NCI-H2227 (cell line): ENCODE results near the gene RIPK4.

ENCODE experiments used
- DNase-seq: peaks from one replicate; lab custom pipeline; 2025; ENCODE audit not compliant: unreplicated experiment; lab: John Stamatoyannopoulos, UW

RIPK4 gene

DNA sequence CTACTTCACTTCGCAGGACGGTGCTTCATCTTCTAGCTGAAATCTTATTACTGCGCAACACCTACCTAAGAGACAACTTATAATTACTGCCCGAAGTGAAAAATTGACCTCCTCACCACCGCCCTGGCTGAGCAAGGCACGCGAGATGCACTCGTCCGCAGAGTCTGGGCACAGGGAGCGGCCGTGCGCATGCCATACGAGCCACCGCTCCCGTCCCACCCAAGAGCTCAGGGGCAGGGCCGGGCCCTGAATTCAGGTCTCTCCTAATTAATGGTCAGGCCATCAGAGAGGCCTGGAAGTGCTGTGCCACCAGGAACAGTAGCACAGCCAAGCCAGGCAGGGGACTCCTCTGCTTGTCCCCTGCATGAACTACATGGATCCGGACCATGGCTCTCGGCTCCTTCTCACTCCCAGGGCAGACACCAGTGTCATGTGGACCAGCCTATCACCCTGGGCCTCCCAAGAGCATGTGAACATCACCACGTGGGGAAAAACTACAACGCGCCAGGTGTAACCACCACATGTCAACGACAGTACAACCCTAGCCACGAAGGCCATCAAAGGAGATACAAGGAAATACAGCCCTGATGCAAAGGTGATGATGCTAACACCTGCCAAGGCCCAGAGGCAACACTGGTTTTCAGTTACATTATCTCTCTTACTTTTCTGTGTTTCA lies 11.5 kb downstream of the RIPK4 start:
- no peak for DNase-seq

DNA sequence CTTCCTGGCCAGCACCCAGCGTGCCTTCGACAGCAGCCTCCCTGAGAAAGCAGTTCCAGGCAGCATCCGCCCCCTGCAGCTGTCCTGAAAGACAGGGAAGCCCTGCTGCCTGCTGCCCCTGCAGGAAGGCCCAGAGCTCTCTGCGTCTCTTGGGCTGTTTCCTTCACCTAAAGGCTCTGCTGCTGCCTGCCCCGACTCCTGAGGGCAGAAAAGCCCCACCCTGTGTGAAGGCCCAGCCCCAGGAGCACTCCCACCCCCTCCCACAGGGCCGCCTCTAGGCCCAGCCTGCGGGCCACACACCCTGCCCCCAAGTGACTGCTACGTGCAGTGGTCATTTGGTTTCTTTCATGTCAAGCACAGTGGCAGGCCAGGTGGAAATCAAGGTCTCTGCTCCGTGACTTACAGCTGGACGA lies 12.4 kb downstream of the RIPK4 start:
- DNase-seq, result no peak

DNA sequence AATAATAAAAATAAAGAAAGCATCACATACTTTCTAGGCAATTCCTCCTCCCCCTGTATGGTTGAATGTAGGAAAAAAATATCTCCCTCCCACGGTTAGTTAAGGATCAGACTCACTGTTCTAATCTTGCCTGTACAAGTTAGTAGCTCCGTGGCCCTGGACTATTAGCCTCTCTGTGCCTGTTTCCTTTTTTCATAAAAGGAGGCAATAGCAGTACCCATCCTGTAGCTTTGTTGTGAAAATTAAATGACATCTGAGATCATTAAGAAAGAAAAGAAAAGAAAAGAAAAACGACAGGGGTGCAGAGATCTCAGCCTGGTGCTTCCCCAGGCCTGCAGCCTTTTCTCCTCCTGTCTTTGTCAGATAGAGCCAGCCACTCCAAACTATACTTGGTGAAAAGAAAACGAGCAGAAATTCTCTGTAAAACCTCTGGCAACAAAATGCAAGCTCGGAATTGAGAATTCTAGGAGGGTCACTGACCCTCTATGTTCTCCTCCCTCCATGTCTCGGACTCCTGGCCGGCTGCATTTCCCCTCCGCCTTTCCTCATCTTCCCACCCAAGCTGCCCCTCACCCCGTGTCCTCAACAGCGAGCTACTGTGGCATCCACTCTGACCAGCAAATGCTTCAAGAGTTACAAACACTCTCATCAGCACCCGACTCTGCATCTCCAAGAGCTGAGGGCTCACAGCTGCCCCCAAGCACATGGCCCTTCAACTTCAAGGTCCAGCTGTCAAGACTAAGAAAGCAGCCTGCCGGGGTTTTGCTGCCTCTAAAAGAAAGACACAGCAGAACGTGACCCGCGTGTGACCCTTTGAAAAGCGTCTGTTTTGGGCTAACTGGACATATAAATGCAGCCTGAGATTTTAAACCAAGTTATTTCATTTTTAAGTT lies 13.6 kb downstream of the RIPK4 start:
- no peak for DNase-seq

DNA sequence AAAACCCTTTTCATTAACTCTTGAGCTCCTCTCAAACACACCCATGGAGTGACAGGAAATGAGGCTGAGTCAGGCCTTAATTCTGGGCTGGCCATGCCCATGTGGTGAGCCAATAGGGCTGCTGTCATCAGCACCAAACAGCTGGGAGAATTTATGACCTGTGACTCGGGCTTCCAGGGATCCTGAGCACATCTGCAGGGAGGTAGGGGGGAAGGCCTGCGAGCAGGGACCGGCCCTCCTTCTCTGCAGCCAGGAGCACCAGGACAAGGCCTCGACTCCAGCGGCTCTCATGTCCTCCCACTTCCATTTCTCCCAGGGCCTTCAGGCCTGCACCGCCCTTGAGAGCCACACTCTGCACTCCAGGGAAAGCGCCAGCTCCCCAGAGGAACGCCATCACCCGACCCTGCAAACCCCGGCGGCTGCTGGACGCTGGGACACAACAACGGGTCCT lies 14.6 kb downstream of the RIPK4 start:
- DNase-seq, result no peak

DNA sequence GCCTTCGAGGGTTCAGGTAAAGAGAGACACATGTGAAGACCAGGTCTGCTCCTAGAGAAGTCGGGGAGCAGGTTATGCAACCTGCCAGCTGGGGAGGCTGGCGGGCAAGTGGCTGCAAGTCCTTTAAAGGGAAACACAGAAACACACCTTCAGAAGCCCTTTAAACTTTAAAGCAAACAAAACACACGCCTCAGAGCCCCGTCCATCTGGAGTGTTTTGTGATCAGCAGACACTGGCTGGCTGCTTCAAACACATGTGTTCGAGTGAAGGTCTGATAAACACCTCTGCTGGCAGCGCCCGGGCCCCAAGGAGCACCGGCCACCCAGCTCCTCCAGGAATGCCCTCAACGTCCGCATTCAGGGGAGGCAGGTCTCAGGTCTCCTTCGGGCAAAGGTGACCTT lies 15.2 kb downstream of the RIPK4 start:
- no peak for DNase-seq

DNA sequence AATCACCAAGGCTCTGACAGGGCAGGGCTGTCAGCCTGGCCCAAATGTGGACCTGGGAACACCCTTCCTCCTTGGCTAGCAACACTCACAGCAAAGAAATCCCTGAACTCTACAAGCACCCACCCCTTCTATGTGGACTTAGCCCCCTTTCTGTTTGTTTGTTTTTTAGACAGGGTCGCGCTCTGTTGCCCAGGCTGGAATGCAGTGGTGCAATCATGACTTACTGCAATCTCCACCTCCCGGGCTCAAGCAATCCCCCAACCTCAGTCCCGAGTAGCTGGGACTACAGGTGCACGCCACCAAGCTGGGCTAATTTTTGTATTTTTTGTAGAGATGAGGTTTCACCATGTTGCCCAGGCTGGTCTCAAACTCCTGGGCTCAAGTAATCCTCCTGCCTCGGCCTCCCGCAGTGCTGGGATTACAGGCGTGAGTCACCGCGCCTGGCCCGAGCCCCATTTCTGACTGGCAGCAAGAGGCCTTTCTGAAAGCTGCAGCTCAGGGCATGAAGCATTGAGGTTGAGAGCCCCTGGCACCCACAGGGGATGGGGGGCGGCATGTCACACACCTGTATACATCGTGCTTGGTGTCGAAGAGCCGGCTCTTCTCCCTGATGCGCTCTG lies 16.2 kb downstream of the RIPK4 start:
- DNase-seq, result no peak

DNA sequence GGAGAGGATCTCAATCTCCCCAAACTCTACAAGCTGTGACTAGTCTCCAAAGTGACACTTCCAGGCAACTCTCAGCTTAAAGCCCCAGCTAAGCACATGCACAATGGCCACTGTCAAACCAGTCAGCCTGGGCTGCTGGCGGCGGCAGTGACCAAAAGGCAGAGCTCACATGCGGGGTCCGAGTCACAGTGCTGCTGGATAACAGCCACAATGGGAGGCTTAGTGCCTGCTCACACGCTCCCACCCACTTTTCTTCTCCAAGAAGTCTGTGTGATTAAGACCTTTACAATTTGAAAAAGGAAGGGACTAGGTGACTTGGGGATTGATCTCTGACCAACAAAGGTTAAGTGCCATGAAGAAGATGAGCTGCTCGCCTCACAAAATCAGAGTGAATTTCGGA lies 16.8 kb downstream of the RIPK4 start:
- no peak for DNase-seq

DNA sequence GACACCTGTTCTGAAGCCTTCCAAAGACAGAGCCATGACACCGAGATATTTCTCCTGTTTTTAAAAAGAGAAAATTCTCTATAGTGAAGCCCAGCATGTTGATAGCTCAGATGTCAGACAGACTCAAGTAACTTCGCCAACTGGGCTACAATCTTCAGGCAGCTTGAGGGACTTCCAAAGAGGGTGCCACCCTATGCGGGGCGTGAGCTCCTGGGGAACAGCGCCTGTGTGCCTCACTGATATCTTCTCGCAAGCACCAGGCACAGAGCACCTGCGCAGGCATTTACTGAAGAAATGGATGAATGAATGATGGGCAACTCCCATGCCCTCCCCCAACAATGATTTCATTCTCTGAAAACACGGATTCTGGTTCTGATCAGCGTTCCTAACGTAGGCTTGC lies 17.6 kb downstream of the RIPK4 start:
- no peak for DNase-seq

DNA sequence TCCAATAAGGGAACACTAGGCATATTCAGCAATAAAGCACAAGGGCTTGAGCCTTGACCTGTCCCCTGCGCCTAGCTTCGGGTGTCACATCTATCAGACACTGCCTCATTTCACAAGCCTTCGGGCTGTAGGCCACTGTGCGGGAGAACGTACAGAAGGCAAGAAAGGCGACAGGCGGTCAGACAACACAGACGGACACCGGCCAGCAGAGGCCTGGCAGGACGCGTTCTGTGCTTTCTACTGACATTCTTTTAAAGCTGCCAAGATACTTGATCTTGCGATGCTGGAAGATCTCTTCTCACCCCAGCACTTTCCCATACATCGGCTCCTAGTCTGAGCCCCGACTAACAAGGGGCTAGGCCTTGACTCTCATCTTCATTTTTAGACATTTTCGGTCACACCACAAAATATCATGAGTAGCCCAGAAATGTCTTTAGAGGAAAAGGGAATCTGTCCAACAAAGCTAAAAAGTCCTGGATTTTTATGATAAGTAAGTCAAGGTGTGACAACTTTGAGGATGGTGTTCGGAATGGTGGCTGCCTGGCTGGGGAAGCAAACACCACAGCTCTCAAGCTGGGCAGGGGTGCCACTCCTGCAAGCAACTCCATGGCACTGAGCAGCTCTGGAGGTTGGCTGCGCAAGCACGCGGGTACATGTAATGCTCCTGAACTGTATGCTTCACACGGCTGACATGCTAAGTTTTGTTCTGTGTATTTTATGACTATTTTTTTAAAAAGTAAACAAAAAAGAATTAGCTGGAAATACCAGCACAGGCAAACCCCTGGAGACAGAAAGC lies 18.7 kb downstream of the RIPK4 start:
- no peak for DNase-seq

DNA sequence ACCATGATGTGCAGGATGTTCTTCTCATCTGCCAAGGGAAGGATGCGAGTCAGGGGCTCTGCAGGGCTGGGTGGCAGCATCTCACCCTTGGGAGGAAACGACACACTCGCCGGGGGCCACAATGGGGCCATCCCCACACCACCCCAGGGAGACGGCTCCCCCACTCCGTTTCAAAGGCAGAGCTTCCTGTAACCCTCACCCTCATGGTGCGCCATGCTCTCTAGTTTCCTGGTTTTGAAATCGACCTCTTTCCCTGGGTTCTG lies 20.2 kb downstream of the RIPK4 start:
- no peak for DNase-seq

DNA sequence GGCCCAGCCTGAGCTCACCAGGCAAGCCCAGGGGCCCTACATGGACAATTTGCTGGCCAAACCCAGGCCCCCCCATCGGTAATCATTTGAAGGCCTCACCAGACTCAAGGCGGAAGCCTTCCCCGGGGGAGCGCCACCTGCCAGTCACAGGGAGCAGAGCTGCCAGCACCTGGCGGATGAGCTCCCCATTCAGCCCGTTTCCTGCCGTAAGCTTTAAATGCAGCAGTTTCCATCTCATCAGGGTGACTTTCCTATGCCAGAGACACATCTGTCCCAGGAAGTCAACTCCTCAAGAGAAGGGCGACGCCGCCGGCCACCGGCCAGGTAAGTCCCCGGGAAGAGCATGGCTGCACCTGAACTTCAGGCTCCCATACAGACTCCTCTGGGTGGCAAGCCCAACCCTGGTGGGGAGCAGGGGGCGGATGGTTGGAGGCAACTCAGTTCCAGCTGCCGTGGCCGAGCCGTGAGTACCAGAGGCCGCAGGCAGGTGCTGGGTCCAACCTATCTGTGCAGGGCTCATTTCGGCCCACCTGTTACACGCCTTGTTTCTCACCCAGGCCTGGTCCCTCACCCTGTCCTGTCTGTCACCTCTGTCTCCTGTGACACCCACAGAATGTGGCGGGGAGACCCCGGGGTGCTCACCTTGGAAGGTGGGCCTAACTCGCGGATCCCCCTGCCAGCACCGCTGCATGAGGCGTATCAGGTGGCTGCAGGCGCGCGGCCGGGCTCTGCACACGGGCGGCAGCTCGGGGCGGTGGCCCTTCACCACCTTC lies 20.7 kb downstream of the RIPK4 start:
- DNase-seq, result no peak

DNA sequence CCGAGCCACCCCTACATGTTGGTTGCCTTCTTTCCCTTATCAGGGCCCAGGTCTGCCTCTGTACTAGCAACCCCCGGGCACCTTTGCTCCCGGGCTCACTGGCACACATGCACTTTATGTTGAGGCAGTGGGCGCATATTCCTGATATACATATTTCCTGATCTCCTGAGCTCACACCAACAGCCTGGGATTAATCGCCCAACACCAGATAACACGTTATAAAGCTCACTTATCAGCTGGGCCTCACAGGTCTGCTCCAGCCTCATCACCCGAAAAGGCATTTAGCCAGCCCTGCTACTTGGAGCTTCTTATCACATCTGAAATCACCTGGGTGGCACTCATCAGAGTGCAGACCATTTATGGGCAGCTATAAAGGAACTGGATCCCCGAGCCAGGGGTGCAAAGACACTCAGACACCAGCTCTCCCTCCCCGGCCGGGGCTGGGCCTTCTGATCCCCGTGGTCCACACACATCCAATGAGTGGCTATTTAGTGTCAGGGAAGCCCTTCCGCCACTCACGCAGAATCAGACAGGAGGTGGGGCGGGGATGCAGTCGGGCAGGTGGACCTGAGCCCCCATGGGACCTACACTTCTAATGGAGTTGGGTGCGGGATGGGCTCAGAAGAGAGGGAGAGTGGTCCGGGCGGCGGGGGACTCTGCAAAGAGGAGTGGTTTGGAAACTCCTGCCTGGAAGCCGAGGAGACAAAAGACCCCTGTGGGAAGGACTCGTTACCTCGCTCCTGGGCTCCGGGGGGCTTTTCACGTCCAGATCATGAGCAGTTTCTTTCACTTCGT lies 21.6 kb downstream of the RIPK4 start:
- no peak for DNase-seq

DNA sequence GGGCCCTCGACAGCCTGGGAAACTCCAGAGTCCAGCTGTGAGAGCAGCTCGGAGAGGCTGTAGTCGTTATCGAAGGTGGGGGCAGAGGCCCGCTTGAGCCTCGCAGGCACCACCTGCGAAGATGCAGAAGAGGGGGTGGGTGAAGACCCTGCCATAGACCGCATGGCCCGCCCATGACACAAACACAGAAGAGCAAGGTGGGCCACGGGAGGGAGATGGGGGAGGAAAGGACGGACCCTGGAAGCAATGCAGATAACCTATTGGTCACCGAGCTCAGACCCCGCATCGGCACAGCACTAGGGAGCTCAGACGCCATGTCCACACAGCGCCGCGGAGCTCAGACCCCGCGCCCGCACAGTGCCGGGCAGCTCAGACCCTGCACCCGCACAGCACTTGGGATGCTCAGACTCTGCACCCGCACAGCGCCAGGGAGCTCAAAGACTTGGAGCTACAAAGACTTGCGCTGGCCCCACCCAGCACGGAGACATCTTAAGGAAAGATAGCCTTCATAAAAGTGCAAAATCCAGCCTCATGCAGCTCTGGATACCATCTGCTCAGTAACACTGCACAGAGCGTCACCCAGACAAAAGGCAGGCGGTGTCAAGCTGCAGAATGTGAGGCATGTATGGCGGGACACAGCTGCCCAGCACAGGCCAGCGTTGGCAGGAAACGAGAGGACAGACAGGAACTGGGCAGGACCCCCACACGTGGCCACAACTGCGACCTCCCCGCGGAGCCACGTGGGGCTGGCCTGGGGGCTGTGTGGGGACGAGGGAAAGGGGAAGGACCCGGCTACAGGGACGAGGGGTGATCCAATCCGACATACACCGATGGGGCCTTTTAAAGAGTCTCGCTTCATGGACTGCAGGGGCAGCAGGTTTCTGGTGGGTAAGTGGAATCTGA lies 22.6 kb downstream of the RIPK4 start:
- DNase-seq, result no peak

DNA sequence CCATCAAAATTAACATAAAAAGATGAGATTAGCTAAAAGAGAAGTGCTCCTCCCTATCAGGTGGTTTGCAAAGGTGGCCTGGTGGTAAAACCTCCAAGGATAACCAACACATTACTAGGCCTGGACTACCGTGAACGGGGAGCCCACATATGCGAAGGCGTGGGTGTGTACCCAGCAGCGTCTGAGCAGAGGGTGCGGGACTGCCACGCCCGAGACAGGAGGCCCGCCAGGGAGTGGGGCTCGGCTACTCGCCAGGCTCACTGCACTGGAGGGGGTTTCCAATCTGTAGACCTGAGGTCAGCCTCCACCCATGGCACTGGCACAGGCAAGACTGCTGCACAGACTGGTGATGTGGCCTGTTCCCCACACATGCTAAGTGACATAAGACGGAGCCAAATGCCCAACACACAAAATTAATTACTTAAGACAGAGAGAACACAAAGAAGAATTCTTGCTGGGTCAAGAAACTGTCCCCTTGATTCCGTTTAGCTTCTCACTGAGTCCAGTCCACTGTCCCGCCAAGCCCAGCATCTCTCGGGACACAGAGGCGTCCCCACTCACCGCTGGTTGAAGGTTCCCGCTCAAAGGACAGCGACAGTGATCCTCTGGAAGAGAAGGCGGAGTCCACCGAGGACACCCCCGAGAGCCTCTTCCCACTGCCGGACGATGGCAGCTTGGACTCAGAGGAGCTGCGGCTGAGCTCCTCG lies 23.4 kb downstream of the RIPK4 start:
- DNase-seq, result no peak

DNA sequence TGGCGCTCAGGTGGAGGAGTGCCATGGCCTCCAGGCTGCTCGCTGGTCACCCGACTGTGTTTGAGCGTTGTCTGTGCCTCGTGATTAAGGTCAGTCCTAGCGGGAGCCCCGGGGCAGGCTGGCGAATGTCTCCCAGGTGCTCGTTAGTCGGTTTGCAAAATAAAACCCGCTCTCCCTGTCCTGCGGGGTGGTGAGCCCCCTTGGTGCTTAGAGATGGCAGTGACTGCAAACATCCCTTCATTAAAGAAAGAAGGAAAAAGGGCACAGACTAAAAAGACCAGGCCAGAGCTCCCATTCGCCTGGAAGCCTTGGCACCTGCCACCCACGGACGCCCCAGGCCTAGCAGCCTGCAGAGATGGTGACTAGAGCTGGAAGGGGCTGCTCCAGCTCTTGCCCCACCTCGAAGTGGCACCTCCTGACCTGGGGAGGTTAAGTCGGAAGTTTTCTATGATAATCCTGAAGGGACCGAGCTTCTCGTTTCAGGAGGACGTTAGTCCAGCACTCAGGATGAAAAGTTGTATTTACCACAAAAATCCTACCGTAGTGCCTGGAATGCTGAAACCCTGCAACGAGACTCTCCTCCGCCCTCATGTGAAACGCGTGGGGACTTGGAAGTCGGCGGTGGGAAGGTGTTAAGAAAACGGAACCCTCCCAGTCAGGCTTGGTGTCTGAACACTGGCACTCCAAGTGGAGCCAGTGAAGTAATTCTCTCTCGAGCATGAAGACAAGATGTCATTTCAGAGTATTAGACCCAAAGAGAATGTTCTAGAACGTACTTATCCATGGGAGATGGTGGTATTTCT lies 24.6 kb downstream of the RIPK4 start:
- DNase-seq, result no peak

DNA sequence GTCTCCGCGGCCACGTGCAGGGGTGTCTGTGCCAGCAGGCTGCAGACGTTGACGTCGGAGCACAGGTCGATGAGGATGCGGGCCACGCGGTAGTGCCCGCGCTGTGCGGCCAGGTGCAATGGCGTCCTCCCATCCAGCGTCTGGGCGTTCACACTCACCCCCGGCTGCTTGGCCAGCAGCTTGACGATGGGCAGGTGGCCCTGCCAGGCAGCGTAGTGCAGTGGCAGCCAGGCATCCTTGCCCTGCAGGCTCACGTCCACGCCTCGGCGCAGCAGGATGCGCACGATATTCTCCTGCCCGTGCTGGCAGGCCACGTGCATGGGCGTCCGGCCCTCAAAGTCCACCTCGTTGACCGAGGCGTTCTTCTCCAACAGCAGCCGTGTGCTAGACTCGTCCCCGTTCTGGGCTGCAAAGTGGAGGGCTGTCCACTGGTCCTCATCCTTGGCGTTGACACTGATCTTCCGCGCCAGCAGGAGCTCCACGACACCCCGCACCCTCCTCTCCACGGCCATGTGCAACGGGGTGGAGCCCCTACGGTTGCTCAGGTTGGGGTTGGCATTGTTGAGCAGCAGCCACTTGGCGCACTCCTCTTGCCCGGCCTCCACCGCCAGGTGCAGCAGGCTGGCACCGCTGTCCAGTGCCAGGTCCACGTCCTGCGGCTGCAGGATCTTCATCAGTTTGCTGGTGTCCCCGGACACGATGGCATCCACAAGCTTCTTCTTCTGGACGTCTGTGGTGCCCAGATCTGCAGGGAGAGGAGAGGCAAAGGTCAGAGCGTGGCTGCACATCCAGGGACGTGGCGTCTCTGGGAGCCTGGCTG lies 25.4 kb downstream of the RIPK4 start:
- no peak for DNase-seq
